Inflammatory macrophage treated with lipopolysaccharide for 1 hour (primary cell): Measurements from ENCODE around the gene LSMEM2.
"Not testable (repeated sequence)": the region's sequence is repeated elsewhere in the genome, so short reads cannot be mapped to it uniquely, and the experiment has no call there.

Experiments used
- DNase-seq, 2 donors: peaks; one replicate each; pipeline ENCODE4 v3.0.0-alpha.2; 2020 to 2022

The LSMEM2 gene

GRCh38 chr3:50278880-50279224 is at the start of gene LSMEM2:
TSS of gene LSMEM2 (plus strand) at chr3:50279087. CDS start at chr3:50279114, 27 bp downstream.
- DNase-seq, result no peak

- DNase-seq, result no peak
Observed at GRCh38 chr3:50229490-50229889, 49.4 kb upstream of the LSMEM2 start.

- peak; percentile 38 to 48 for DNase-seq
Observed at GRCh38 chr3:50230104-50230793, 48.6 kb upstream of the LSMEM2 start.

- DNase-seq, result no peak
Observed at GRCh38 chr3:50230794-50231125, 48.1 kb upstream of the LSMEM2 start.

- no peak for DNase-seq
Observed at GRCh38 chr3:50231581-50231980, 47.3 kb upstream of the LSMEM2 start.

- DNase-seq, result no peak
Observed at GRCh38 chr3:50232303-50232702, 46.6 kb upstream of the LSMEM2 start.

- DNase-seq, result no peak
Observed at GRCh38 chr3:50233176-50233575, 45.7 kb upstream of the LSMEM2 start.

- peak; percentile 98 to 99 for DNase-seq
Observed at GRCh38 chr3:50235716-50236483, 43.0 kb upstream of the LSMEM2 start, which contains the start of gene GNAI2. TSS of gene GNAI2 (plus strand) at chr3:50236204. CDS start at chr3:50236336, 132 bp downstream.

- DNase-seq, result no peak
Observed at GRCh38 chr3:50236484-50237132, 42.3 kb upstream of the LSMEM2 start.

GRCh38 chr3:50237133-50237651 is 41.7 kb upstream of the LSMEM2 start:
- peak; percentile 32 to 37 for DNase-seq

GRCh38 chr3:50237754-50238548 is 40.9 kb upstream of the LSMEM2 start:
- peak; percentile 92 to 93 for DNase-seq

GRCh38 chr3:50238549-50239026 is 40.3 kb upstream of the LSMEM2 start:
- DNase-seq, result peak; percentile 61 to 66

- no peak for DNase-seq
Observed at GRCh38 chr3:50239649-50240048, 39.2 kb upstream of the LSMEM2 start.

- DNase-seq, result no peak
Observed at GRCh38 chr3:50241163-50241562, 37.7 kb upstream of the LSMEM2 start.

- peak in 1 of 2 donors; percentile 19 for DNase-seq
Observed at GRCh38 chr3:50241713-50242380, 37.0 kb upstream of the LSMEM2 start.

GRCh38 chr3:50242381-50242770 is 36.5 kb upstream of the LSMEM2 start:
- no peak for DNase-seq

GRCh38 chr3:50242851-50243542 is 35.9 kb upstream of the LSMEM2 start:
- peak; percentile 95 for DNase-seq

- DNase-seq, result no peak
Observed at GRCh38 chr3:50243543-50243895, 35.4 kb upstream of the LSMEM2 start.

GRCh38 chr3:50244813-50245212 is 34.1 kb upstream of the LSMEM2 start:
- DNase-seq, result not testable (repeated sequence)

- no peak for DNase-seq
Observed at GRCh38 chr3:50245251-50245745, 33.6 kb upstream of the LSMEM2 start.

- DNase-seq, result peak; percentile 80 to 97
Observed at GRCh38 chr3:50245831-50246516, 32.9 kb upstream of the LSMEM2 start.
